ENCODE measurements around the gene ARL14EP. TPM values are rescaled to one million over a fixed set of nuclear protein-coding genes. Genes with fewer than 3 reads are reported as not detected.

ARL14EP gene
- total RNA-seq, 1 experiment from 2014 or later, result 22.1 TPM

DNA sequence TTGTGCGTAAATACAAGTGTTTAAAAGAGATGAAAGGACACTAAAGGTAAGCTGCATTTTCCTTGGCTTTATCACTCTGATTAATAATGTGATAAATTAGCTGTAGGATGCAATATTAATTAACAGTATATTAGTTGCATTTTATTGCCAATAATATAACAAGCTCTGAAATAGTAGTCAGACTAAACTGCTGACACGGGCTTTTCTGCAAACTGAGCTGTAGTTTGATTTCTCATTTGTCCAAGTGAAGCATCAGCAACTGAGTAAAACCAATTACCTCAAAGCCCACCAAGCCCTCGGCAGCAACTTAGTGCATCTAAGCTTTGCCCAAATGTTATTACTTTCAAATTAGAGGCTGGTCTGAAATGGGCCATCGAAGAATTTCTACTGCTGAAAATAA is 33.5 kb downstream of the ARL14EP start:
- no peak for DNase-seq (ENCODE audit: low read depth, low spot score)
- no peak for ATAC-seq
- H3K27me3 ChIP-seq (ENCODE audit: control insufficient read depth, insufficient read depth, low read length), result no peaks in the 10 kb centered on the region
- in situ Hi-C loops (cut with HindIII; ENCODE audit: low pct_unique_long_range_greater_than_20kb, low sequenced_read_pairs), result no loop called here
- intact Hi-C loops (cut with micrococcal nuclease; ENCODE audit: unreplicated experiment), result no loop called here
- CTCF ChIA-PET, result no interaction called here
- BruUV-seq (replicated peaks), result no TSS peak
- no peak overlapping the region for H3K27ac ChIP-seq (ENCODE audit: low read length)
- H3K4me3 ChIP-seq (ENCODE audit: low read depth in 2 of 2, low read length in 2 of 2), result no peak overlapping the region
- TF ChIP-seq, protein P1, sequence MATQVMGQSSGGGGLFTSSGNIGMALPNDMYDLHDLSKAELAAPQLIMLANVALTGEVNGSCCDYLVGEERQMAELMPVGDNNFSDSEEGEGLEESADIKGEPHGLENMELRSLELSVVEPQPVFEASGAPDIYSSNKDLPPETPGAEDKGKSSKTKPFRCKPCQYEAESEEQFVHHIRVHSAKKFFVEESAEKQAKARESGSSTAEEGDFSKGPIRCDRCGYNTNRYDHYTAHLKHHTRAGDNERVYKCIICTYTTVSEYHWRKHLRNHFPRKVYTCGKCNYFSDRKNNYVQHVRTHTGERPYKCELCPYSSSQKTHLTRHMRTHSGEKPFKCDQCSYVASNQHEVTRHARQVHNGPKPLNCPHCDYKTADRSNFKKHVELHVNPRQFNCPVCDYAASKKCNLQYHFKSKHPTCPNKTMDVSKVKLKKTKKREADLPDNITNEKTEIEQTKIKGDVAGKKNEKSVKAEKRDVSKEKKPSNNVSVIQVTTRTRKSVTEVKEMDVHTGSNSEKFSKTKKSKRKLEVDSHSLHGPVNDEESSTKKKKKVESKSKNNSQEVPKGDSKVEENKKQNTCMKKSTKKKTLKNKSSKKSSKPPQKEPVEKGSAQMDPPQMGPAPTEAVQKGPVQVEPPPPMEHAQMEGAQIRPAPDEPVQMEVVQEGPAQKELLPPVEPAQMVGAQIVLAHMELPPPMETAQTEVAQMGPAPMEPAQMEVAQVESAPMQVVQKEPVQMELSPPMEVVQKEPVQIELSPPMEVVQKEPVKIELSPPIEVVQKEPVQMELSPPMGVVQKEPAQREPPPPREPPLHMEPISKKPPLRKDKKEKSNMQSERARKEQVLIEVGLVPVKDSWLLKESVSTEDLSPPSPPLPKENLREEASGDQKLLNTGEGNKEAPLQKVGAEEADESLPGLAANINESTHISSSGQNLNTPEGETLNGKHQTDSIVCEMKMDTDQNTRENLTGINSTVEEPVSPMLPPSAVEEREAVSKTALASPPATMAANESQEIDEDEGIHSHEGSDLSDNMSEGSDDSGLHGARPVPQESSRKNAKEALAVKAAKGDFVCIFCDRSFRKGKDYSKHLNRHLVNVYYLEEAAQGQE (IDR thresholded peaks at IDR 0.05; ENCODE audit: insufficient read depth in 1 of 2, low read depth in 2 of 2, low read length in 1 of 2), result no peak
- TF ChIP-seq SIN3A (IDR thresholded peaks at IDR 0.05; ENCODE audit: borderline replicate concordance, insufficient read depth, low read depth, low read length), result no peak
- no peak for TF ChIP-seq TCF7L2 (IDR thresholded peaks at IDR 0.05; ENCODE audit: low read depth, low read length)
- no peaks in the 10 kb centered on the region for H3K36me3 ChIP-seq (ENCODE audit: control insufficient read depth, insufficient read depth, low read length)
- H3K9me3 ChIP-seq (ENCODE audit: control insufficient read depth, insufficient read depth, low read depth, low read length), result no peaks in the 10 kb centered on the region
- POLR2A ChIA-PET, result no interaction called here
- H3K4me1 ChIP-seq (ENCODE audit: control insufficient read depth, insufficient read depth, low read length), result no peaks in the 10 kb centered on the region

GRCh38 chr11:30357872-30358271 is 35.0 kb downstream of the ARL14EP start:
- Histone ChIP-seq H3K4me1 (ENCODE audit: control insufficient read depth, insufficient read depth, low read length) (no peaks in the 10 kb centered on the region), H3K4me3 (ENCODE audit: low read depth in 2 of 2, low read length in 2 of 2) (no peak overlapping the region), H3K9me3 (ENCODE audit: control insufficient read depth, insufficient read depth, low read depth, low read length) (no peaks in the 10 kb centered on the region), H3K27ac (ENCODE audit: low read length) (no peak overlapping the region), H3K36me3 (ENCODE audit: control insufficient read depth, insufficient read depth, low read length) (no peaks in the 10 kb centered on the region), H3K27me3 (ENCODE audit: control insufficient read depth, insufficient read depth, low read length) (no peaks in the 10 kb centered on the region)
- intact Hi-C loops (cut with micrococcal nuclease; ENCODE audit: unreplicated experiment) (no loop called here), in situ Hi-C loops (cut with HindIII; ENCODE audit: low pct_unique_long_range_greater_than_20kb, low sequenced_read_pairs) (no loop called here)
- ChIA-PET CTCF (no interaction called here), POLR2A (no interaction called here)
- no peak for DNase-seq (ENCODE audit: low read depth, low spot score)
- TF ChIP-seq SIN3A (IDR thresholded peaks at IDR 0.05; ENCODE audit: borderline replicate concordance, insufficient read depth, low read depth, low read length) (no peak), POLR2AphosphoS5 (IDR thresholded peaks at IDR 0.05; ENCODE audit: low read depth, low read length) (no peak), TCF7L2 (IDR thresholded peaks at IDR 0.05; ENCODE audit: low read depth, low read length) (no peak)
- TF ChIP-seq, protein P1 (IDR thresholded peaks at IDR 0.05; ENCODE audit: insufficient read depth in 1 of 2, low read depth in 2 of 2, low read length in 1 of 2), result no peak
- TF ChIP-seq, protein P2, sequence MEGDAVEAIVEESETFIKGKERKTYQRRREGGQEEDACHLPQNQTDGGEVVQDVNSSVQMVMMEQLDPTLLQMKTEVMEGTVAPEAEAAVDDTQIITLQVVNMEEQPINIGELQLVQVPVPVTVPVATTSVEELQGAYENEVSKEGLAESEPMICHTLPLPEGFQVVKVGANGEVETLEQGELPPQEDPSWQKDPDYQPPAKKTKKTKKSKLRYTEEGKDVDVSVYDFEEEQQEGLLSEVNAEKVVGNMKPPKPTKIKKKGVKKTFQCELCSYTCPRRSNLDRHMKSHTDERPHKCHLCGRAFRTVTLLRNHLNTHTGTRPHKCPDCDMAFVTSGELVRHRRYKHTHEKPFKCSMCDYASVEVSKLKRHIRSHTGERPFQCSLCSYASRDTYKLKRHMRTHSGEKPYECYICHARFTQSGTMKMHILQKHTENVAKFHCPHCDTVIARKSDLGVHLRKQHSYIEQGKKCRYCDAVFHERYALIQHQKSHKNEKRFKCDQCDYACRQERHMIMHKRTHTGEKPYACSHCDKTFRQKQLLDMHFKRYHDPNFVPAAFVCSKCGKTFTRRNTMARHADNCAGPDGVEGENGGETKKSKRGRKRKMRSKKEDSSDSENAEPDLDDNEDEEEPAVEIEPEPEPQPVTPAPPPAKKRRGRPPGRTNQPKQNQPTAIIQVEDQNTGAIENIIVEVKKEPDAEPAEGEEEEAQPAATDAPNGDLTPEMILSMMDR (IDR thresholded peaks at IDR 0.05), result no peak
- no TSS peak for BruUV-seq (replicated peaks)
- no peak for ATAC-seq

All from Panc1 (cell line).